Peyer's patch (tissue), 4 donors: ENCODE data around the gene DCP1A.

ENCODE experiments used
- POLR2A ChIP-seq, 2 donors: fragments of 450-650 bp; IDR thresholded peaks; one replicate each; pipeline ENCODE4 v1.5.1; 2017; ENCODE audit warnings: antibody characterized with exemption in 2 of 2, mild to moderate bottlenecking in 2 of 2, moderate library complexity in 2 of 2
- TF ChIP-seq, protein P1 (sequence below), 6 experiments: fragments of 450-650 bp in 4 of 6; fragments of 200-600 bp in 2 of 6; sonication (generic) in 1 of 6; IDR thresholded peaks; one replicate each; pipeline ENCODE4 v1.5.1; 2017 to 2019; ENCODE audit warnings: antibody characterized with exemption in 6 of 6, mild to moderate bottlenecking in 3 of 6, moderate library complexity in 1 of 6

DNA sequence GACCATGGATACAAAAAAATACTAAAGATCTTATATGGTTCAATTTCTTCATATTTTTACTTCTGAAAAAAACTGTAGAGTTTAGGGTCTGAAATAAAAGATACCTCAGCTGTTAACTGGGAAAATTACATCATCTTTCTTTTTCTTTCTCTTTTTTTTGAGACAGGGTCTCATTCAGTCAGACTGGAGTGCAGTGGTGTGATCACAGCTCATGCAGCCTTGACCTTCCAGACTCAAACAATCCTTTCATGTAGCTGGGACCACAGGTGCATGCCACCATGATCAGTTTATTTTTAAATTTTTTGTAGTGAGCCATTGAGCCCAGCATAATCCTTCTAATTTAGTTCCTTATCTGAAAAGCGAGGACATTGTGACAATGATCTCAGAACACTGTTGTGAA is 51.9 kb downstream of the DCP1A start:
- TF ChIP-seq, protein P1, sequence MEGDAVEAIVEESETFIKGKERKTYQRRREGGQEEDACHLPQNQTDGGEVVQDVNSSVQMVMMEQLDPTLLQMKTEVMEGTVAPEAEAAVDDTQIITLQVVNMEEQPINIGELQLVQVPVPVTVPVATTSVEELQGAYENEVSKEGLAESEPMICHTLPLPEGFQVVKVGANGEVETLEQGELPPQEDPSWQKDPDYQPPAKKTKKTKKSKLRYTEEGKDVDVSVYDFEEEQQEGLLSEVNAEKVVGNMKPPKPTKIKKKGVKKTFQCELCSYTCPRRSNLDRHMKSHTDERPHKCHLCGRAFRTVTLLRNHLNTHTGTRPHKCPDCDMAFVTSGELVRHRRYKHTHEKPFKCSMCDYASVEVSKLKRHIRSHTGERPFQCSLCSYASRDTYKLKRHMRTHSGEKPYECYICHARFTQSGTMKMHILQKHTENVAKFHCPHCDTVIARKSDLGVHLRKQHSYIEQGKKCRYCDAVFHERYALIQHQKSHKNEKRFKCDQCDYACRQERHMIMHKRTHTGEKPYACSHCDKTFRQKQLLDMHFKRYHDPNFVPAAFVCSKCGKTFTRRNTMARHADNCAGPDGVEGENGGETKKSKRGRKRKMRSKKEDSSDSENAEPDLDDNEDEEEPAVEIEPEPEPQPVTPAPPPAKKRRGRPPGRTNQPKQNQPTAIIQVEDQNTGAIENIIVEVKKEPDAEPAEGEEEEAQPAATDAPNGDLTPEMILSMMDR (IDR thresholded peaks at IDR 0.05) = no peak
- TF ChIP-seq POLR2A (IDR thresholded peaks at IDR 0.05) = no peak
